Keratinocyte (primary cell): ENCODE results near the gene ANKS1B. TPM values are rescaled to one million over a fixed set of nuclear protein-coding genes. Genes with fewer than 3 reads are reported as not detected.

Source experiments
- DNase-seq: peaks from one replicate; pipeline ENCODE4 v3.0.0-alpha.2; 2011; ENCODE audit warnings: low read depth, missing footprints, low spot score
- FAIRE-seq: peaks from 2 replicates; lab custom pipeline; 2011; peaks lifted over from hg19 to GRCh38; lab: Jason Lieb, UNC
- H2AFZ ChIP-seq: 2 replicates; pipeline ENCODE4 v1.6.0; 2012; ENCODE audit warnings: low read length, control low read depth, inconsistent platforms; ENCODE audit not compliant: control insufficient read depth
- H3K27ac ChIP-seq: 2 replicates; pipeline ENCODE4 v1.5.1; 2011; ENCODE audit warnings: low read length; ENCODE audit not compliant: control insufficient read depth, insufficient read depth
- H3K27me3 ChIP-seq: 3 replicates; pipeline ENCODE4 v1.6.0; 2011; ENCODE audit warnings: low read length; ENCODE audit not compliant: control insufficient read depth, insufficient read depth; ENCODE audit errors: extremely low read depth
- H3K36me3 ChIP-seq, 2 experiments: 2 replicates in 1 of 2; 3 replicates in 1 of 2; pipeline ENCODE4 v1.5.1; 2011; ENCODE audit warnings: low read length in 2 of 2, mild to moderate bottlenecking in 1 of 2; ENCODE audit not compliant: control insufficient read depth in 2 of 2, insufficient read depth in 2 of 2; ENCODE audit errors: extremely low read depth in 1 of 2
- H3K4me1 ChIP-seq: 3 replicates; pipeline ENCODE4 v1.5.1; 2011; ENCODE audit warnings: low read length; ENCODE audit not compliant: control insufficient read depth, insufficient read depth; ENCODE audit errors: extremely low read depth
- H3K4me2 ChIP-seq: 3 replicates; pipeline ENCODE4 v1.6.0; 2011; ENCODE audit warnings: low read depth, low read length; ENCODE audit not compliant: control insufficient read depth, insufficient read depth; ENCODE audit errors: extremely low read depth
- H3K4me3 ChIP-seq, 3 experiments: fragments of 200-600 bp in 1 of 3; sonication (generic) in 1 of 3; 2 replicates in 2 of 3; 3 replicates in 1 of 3; pipeline ENCODE4 v1.5.1; 2011 to 2016; ENCODE audit warnings: low read length in 3 of 3, mild to moderate bottlenecking in 3 of 3, control low read depth in 2 of 3, inconsistent platforms in 1 of 3, low read depth in 1 of 3, mixed read lengths in 1 of 3, mixed run types in 1 of 3, moderate library complexity in 1 of 3; ENCODE audit not compliant: control insufficient read depth in 2 of 3, insufficient read depth in 2 of 3; ENCODE audit errors: extremely low read depth in 1 of 3
- H3K79me2 ChIP-seq: 2 replicates; pipeline ENCODE4 v1.6.0; 2012; ENCODE audit warnings: low read length; ENCODE audit not compliant: control insufficient read depth, insufficient read depth
- H3K9ac ChIP-seq: 3 replicates; pipeline ENCODE4 v1.6.0; 2011; ENCODE audit warnings: low read length; ENCODE audit not compliant: control insufficient read depth, insufficient read depth; ENCODE audit errors: extremely low read depth
- H3K9me1 ChIP-seq: 3 replicates; pipeline ENCODE4 v1.6.0; 2011; ENCODE audit warnings: low read length; ENCODE audit not compliant: control insufficient read depth, insufficient read depth; ENCODE audit errors: extremely low read depth
- H3K9me3 ChIP-seq: 2 replicates; pipeline ENCODE4 v1.5.1; 2012; ENCODE audit warnings: low read depth, low read length; ENCODE audit not compliant: control insufficient read depth
- H4K20me1 ChIP-seq: 3 replicates; pipeline ENCODE4 v1.6.0; 2011; ENCODE audit warnings: low read length; ENCODE audit not compliant: control insufficient read depth, insufficient read depth; ENCODE audit errors: extremely low read depth
- CTCF ChIP-seq, 3 experiments: IDR thresholded peaks in 1 of 3; conservative IDR thresholded peaks in 1 of 3; optimal IDR thresholded peaks in 1 of 3; 2 replicates in 2 of 3; 3 replicates in 1 of 3; pipeline versions ENCODE3 to v1.5.1; 2011; ENCODE audit warnings: low read length in 3 of 3, mild to moderate bottlenecking in 3 of 3, moderate library complexity in 2 of 3, control low read depth in 1 of 3, inconsistent platforms in 1 of 3; ENCODE audit not compliant: insufficient read depth in 2 of 3; ENCODE audit errors: extremely low read depth in 1 of 3
- EZH2 ChIP-seq: IDR thresholded peaks from one replicate; pipeline ENCODE4 v1.6.1; 2012; ENCODE audit warnings: inconsistent platforms, mild to moderate bottlenecking, low read length, moderate library complexity
- dilution Hi-C: fragments of 300-500 bp; cut with MboI; formaldehyde crosslinking; loops from one replicate; pipeline ENCODE4 v1.7.0; 2020; ENCODE audit warnings: low sequenced_read_pairs; ENCODE audit not compliant: extremely low pct_ligation_motif_present
- polyA plus RNA-seq, 5 experiments: library from polyadenylated mRNA; depleted of rRNA in 3 of 5; stranded (reverse) in 3 of 5; stranded (forward) in 1 of 5; unstranded in 1 of 5; fragments of >200 nt; gene quantifications; 1 replicate in 1 of 5; 2 replicates in 3 of 5; 3 replicates in 1 of 5; pipeline versions ENCODE4 v1.2.1 to v1.2.3, GENCODE V29; 2011 to 2012; ENCODE audit warnings: missing spikeins in 2 of 5, low read depth in 1 of 5, low replicate concordance in 1 of 5

Gene ANKS1B
- polyA plus RNA-seq, 1 donor (not counting 4 experiments of a cell fraction or from before 2014, with no cell fraction given): not detected

GRCh38 chr12:99146185-99146584 lies 838.6 kb downstream of the ANKS1B start:
- Histone ChIP-seq H3K79me2 (no peaks in the 10 kb centered on the region), H4K20me1 (no peaks in the 10 kb centered on the region), H3K27ac (no peak overlapping the region), H3K36me3 (no peaks in the 10 kb centered on the region), H2AFZ (no peak overlapping the region), H3K9ac (no peak overlapping the region), H3K4me1 (no peaks in the 10 kb centered on the region), H3K4me2 (no peak overlapping the region), H3K9me1 (no peaks in the 10 kb centered on the region), H3K9me3 (no peaks in the 10 kb centered on the region), H3K4me3 (no peak overlapping the region), H3K27me3 (no peaks in the 10 kb centered on the region)
- dilution Hi-C loops: no loop called here
- TF ChIP-seq CTCF (optimal IDR thresholded peaks at IDR 0.05 in 1 of 3, IDR thresholded peaks at IDR 0.05 in 1 of 3, conservative IDR thresholded peaks at IDR 0.05 in 1 of 3; ENCODE audit: extremely low read depth in 1 of 3, insufficient read depth in 2 of 3, low read length in 3 of 3): no peak
- FAIRE-seq: no peak
- no peak for DNase-seq

GRCh38 chr12:99142651-99143050 lies 842.1 kb downstream of the ANKS1B start:
- DNase-seq (no peak), FAIRE-seq (no peak)

More at GRCh38 chr12:99142651-99143050, 842.1 kb downstream of the ANKS1B start:
- H3K9me1 ChIP-seq: no peaks in the 10 kb centered on the region
- no peak overlapping the region for H2AFZ ChIP-seq
- no peaks in the 10 kb centered on the region for H3K9me3 ChIP-seq
- no peaks in the 10 kb centered on the region for H3K79me2 ChIP-seq
- no peak overlapping the region for H3K4me3 ChIP-seq
- no peak overlapping the region for H3K27ac ChIP-seq
- no peak for TF ChIP-seq CTCF (optimal IDR thresholded peaks at IDR 0.05 in 1 of 3, IDR thresholded peaks at IDR 0.05 in 1 of 3, conservative IDR thresholded peaks at IDR 0.05 in 1 of 3; ENCODE audit: extremely low read depth in 1 of 3, insufficient read depth in 2 of 3, low read length in 3 of 3)
- TF ChIP-seq EZH2: no peak
- H4K20me1 ChIP-seq: no peaks in the 10 kb centered on the region
- no peak overlapping the region for H3K4me2 ChIP-seq
- no peaks in the 10 kb centered on the region for H3K4me1 ChIP-seq
- no peak overlapping the region for H3K9ac ChIP-seq
- dilution Hi-C loops: no loop called here
- no peaks in the 10 kb centered on the region for H3K36me3 ChIP-seq
- H3K27me3 ChIP-seq: no peaks in the 10 kb centered on the region
